HG03064 (cell line): ENCODE measurements around the gene C2orf68.
"Not testable (repeated sequence)": the region's sequence is repeated elsewhere in the genome, so short reads cannot be mapped to it uniquely, and the experiment has no call there.

Experiments used
- ATAC-seq: cut with Tn5 transposase; IDR thresholded peaks from one replicate; pipeline ENCODE4 v1.9.1; 2021; ENCODE audit warnings: low read depth; ENCODE audit not compliant: unreplicated experiment

Gene C2orf68

GRCh38 chr2:85635011-85635410 is 23.1 kb upstream of the C2orf68 start:
- ATAC-seq = no peak

GRCh38 chr2:85631316-85631715 is 19.4 kb upstream of the C2orf68 start:
- no peak for ATAC-seq

- ATAC-seq = no peak
Observed at GRCh38 chr2:85628658-85629057, 16.8 kb upstream of the C2orf68 start.

GRCh38 chr2:85623991-85624390 is 12.1 kb upstream of the C2orf68 start:
- ATAC-seq = no peak

- no peak for ATAC-seq
Observed at GRCh38 chr2:85621338-85621737, 9.5 kb upstream of the C2orf68 start.

GRCh38 chr2:85619617-85620016 is 7.8 kb upstream of the C2orf68 start:
- ATAC-seq = no peak

- not testable (repeated sequence) for ATAC-seq
Observed at GRCh38 chr2:85617723-85618122, 5.9 kb upstream of the C2orf68 start.

- ATAC-seq = no peak
Observed at GRCh38 chr2:85615413-85615728, 3.5 kb upstream of the C2orf68 start.

GRCh38 chr2:85614757-85615156 is 2.9 kb upstream of the C2orf68 start:
- not testable (repeated sequence) for ATAC-seq

- ATAC-seq = no peak
Observed at GRCh38 chr2:85613717-85614515, 2.0 kb upstream of the C2orf68 start.

GRCh38 chr2:85611217-85611704 is 605 bp downstream of the C2orf68 start:
- ATAC-seq = peak; percentile 27

GRCh38 chr2:85607268-85608215 is 4.3 kb downstream of the C2orf68 start:
- ATAC-seq = no peak

GRCh38 chr2:85606116-85606455 is 5.8 kb downstream of the C2orf68 start:
- ATAC-seq = no peak

GRCh38 chr2:85605406-85606115 is 6.3 kb downstream of the C2orf68 start:
- no peak for ATAC-seq

- ATAC-seq = no peak
Observed at GRCh38 chr2:85604568-85605339, 7.1 kb downstream of the C2orf68 start.

- ATAC-seq = not testable (repeated sequence)
Observed at GRCh38 chr2:85604133-85604444, 7.8 kb downstream of the C2orf68 start.

- peak; percentile 95 for ATAC-seq
Observed at GRCh38 chr2:85602476-85603234, 9.2 kb downstream of the C2orf68 start, which contains the start of gene TMEM150A. Gene TMEM150A (minus strand): TSS chr2:85602698. CDS start chr2:85601948, 750 bp downstream.

- ATAC-seq = peak; percentile 38
Observed at GRCh38 chr2:85601771-85602475, 9.9 kb downstream of the C2orf68 start.
